ENCODE measurements around the gene PLPP4. TPM values are rescaled to one million over a fixed set of nuclear protein-coding genes. Genes with fewer than 3 reads are reported as not detected.
A peak's percentile ranks its signal among the peaks of the same experiment; 100 is the strongest.

The PLPP4 gene
- total RNA-seq, 1 donor from 2014 or later, result not detected

DNA sequence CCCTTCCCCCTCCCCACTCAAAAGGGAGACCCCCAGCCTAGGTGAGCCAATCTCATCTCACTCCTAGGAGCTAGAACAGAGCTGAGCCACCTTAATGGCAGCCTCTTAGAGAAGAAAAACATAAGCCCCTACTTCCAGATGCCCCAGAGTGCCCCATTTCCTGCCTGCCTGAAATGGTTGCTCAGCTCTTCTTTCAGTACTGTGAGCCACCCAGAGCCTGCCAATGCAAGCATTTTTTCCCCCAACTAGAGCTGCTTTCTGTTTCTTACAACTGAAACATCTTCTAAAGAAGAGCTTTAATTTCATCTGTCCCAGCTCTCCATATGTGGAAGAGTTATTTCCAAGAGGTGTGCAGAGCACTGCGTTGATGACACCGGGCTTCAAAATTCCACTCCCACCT, 136.7 kb downstream of the PLPP4 start:
- Histone ChIP-seq H3K4me1 (peaks cover 2% of the 10 kb centered on the region), H4K20me1 (ENCODE audit: low read depth) (no peaks in the 10 kb centered on the region)

DNA sequence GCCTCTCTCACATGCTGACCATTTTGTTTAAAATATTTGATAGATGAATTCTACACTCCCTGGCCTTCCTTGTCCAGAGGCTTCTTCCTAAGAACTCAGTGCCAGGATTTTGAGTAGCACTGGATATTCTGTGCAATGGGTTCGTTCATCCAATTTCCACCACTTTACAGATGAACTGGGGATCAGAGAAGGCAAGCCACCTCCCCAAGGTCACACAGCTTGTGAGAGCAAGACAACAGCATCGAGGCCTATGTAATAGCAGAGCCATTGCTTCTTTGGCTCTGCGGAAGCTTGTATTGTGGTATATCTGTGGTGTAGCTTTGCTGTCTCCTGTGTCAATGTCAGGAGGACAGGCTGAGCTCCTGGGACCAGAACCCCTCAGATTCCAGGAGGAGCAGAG, 140.9 kb downstream of the PLPP4 start:
- no peak for TF ChIP-seq EZH2 (IDR thresholded peaks at IDR 0.05)
- TF ChIP-seq, protein P1, sequence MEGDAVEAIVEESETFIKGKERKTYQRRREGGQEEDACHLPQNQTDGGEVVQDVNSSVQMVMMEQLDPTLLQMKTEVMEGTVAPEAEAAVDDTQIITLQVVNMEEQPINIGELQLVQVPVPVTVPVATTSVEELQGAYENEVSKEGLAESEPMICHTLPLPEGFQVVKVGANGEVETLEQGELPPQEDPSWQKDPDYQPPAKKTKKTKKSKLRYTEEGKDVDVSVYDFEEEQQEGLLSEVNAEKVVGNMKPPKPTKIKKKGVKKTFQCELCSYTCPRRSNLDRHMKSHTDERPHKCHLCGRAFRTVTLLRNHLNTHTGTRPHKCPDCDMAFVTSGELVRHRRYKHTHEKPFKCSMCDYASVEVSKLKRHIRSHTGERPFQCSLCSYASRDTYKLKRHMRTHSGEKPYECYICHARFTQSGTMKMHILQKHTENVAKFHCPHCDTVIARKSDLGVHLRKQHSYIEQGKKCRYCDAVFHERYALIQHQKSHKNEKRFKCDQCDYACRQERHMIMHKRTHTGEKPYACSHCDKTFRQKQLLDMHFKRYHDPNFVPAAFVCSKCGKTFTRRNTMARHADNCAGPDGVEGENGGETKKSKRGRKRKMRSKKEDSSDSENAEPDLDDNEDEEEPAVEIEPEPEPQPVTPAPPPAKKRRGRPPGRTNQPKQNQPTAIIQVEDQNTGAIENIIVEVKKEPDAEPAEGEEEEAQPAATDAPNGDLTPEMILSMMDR (IDR thresholded peaks at IDR 0.05), result no peak
- no peak for TF ChIP-seq EZH2phosphoT487 (IDR thresholded peaks at IDR 0.05)
- H2AFZ ChIP-seq (replicated peaks), result no peak overlapping the region
- no peak overlapping the region for H3K4me3 Mint-ChIP-seq
- peaks cover 15% of the 10 kb centered on the region for H3K4me1 Mint-ChIP-seq
- peaks cover 11% of the 10 kb centered on the region for H3K27me3 Mint-ChIP-seq (ENCODE audit: insufficient read depth, low read depth)
- H4K20me1 ChIP-seq (ENCODE audit: low read depth), result no peaks in the 10 kb centered on the region
- H3K27ac Mint-ChIP-seq, result no peak overlapping the region
- DNase-seq (ENCODE audit: low spot score), result no peak
- H3K9ac ChIP-seq, result no peak overlapping the region
- H3K79me2 ChIP-seq (ENCODE audit: low read depth), result no peaks in the 10 kb centered on the region
- H3K9me3 Mint-ChIP-seq, result peaks cover 3% of the 10 kb centered on the region
- H3K4me3 ChIP-seq, result no peak overlapping the region
- no peaks in the 10 kb centered on the region for H3K27me3 ChIP-seq
- no peaks in the 10 kb centered on the region for H3K36me3 Mint-ChIP-seq
- peaks cover 10% of the 10 kb centered on the region for H3K4me1 ChIP-seq
- no peaks in the 10 kb centered on the region for H3K36me3 ChIP-seq
- H3K9me3 ChIP-seq (ENCODE audit: low read depth), result peaks cover 2% of the 10 kb centered on the region
- no peak overlapping the region for H3K4me2 ChIP-seq
- H3K27ac ChIP-seq, result no peak overlapping the region
- H3F3A ChIP-seq (ENCODE audit: low read depth), result no peaks in the 10 kb centered on the region

More for the DNA sequence above, 136.7 kb downstream of the PLPP4 start:
- Histone ChIP-seq H3K4me2 (no peak overlapping the region), H3K4me3 (no peak overlapping the region), H2AFZ (replicated peaks) (no peak overlapping the region), H3K27me3 (no peaks in the 10 kb centered on the region), H3K9me3 (ENCODE audit: low read depth) (no peaks in the 10 kb centered on the region), H3F3A (ENCODE audit: low read depth) (no peaks in the 10 kb centered on the region), H3K27ac (no peak overlapping the region), H3K79me2 (ENCODE audit: low read depth) (no peaks in the 10 kb centered on the region), H3K9ac (no peak overlapping the region), H3K36me3 (no peaks in the 10 kb centered on the region)
- no peak for TF ChIP-seq EZH2 (IDR thresholded peaks at IDR 0.05)
- TF ChIP-seq, protein P1 (IDR thresholded peaks at IDR 0.05), result no peak
- TF ChIP-seq EZH2phosphoT487 (IDR thresholded peaks at IDR 0.05), result no peak
- Mint-ChIP-seq H3K36me3 (no peaks in the 10 kb centered on the region), H3K9me3 (no peaks in the 10 kb centered on the region), H3K27me3 (ENCODE audit: insufficient read depth, low read depth) (peaks cover 7% of the 10 kb centered on the region), H3K27ac (no peak overlapping the region), H3K4me3 (no peak overlapping the region), H3K4me1 (peaks cover 3% of the 10 kb centered on the region)
- no peak for DNase-seq (ENCODE audit: low spot score)

DNA sequence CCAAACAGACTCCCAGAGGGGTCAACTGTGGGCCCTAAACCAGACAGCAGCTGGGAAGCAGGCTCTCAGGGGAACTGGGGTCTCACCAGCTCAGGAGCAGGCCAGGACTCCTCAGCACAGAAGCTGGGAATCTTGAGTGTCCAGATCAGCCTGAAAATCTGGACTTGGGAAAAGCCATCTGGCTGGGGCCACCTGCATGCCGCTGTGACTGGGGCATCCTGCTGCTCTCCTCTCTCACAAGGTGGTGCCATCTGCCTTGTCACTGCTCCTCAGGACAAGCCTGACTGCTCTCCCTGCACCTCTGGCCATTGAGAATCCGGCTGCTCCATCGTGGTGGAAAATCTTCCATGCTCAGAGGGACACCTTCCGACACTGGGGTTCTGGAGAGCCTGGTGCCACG, 141.4 kb downstream of the PLPP4 start:
- no peak overlapping the region for H3K4me2 ChIP-seq
- no peak overlapping the region for H3K4me3 ChIP-seq
- H3K27me3 Mint-ChIP-seq (ENCODE audit: insufficient read depth, low read depth), result peaks cover 11% of the 10 kb centered on the region
- H3K27ac ChIP-seq, result no peak overlapping the region
- no peaks in the 10 kb centered on the region for H3K36me3 Mint-ChIP-seq
- peaks cover 8% of the 10 kb centered on the region for H3K9me3 Mint-ChIP-seq
- DNase-seq (ENCODE audit: low spot score), result peak; percentile 36
- no peaks in the 10 kb centered on the region for H3F3A ChIP-seq (ENCODE audit: low read depth)
- H3K9ac ChIP-seq, result no peak overlapping the region
- no peaks in the 10 kb centered on the region for H3K36me3 ChIP-seq
- no peaks in the 10 kb centered on the region for H3K27me3 ChIP-seq
- TF ChIP-seq EZH2phosphoT487 (IDR thresholded peaks at IDR 0.05), result no peak
- TF ChIP-seq EZH2 (IDR thresholded peaks at IDR 0.05), result no peak
- TF ChIP-seq, protein P1 (IDR thresholded peaks at IDR 0.05), result peak; percentile 16
- H3K27ac Mint-ChIP-seq, result no peak overlapping the region
- no peaks in the 10 kb centered on the region for H3K79me2 ChIP-seq (ENCODE audit: low read depth)
- H4K20me1 ChIP-seq (ENCODE audit: low read depth), result no peaks in the 10 kb centered on the region
- H3K4me3 Mint-ChIP-seq, result no peak overlapping the region
- H3K4me1 ChIP-seq, result peaks cover 10% of the 10 kb centered on the region
- H3K4me1 Mint-ChIP-seq, result peaks cover 15% of the 10 kb centered on the region
- no peak overlapping the region for H2AFZ ChIP-seq (replicated peaks)
- H3K9me3 ChIP-seq (ENCODE audit: low read depth), result peaks cover 6% of the 10 kb centered on the region
